Endothelial cell (in vitro differentiated cells): Measurements from ENCODE around the gene DCUN1D1. TPM values are rescaled to one million over a fixed set of nuclear protein-coding genes. Genes with fewer than 3 reads are reported as not detected.

Experiments
- DNase-seq: peaks from one replicate; pipeline ENCODE4 v3.0.0; 2021; ENCODE audit warnings: low spot score
- H3K27ac Mint-ChIP-seq: one replicate; pipeline ENCODE4 v1.8.0; 2021; ENCODE audit warnings: mixed read lengths, inconsistent platforms; ENCODE audit not compliant: unreplicated experiment
- H3K27me3 Mint-ChIP-seq: one replicate; pipeline ENCODE4 v1.8.0; 2021; ENCODE audit warnings: mild to moderate bottlenecking, moderate library complexity, mixed read lengths, inconsistent platforms; ENCODE audit not compliant: unreplicated experiment
- H3K36me3 Mint-ChIP-seq: one replicate; pipeline ENCODE4 v1.8.0; 2021; ENCODE audit warnings: mild to moderate bottlenecking, low read depth, mixed read lengths, inconsistent platforms; ENCODE audit not compliant: unreplicated experiment
- H3K4me1 Mint-ChIP-seq: one replicate; pipeline ENCODE4 v1.8.0; 2021; ENCODE audit warnings: mild to moderate bottlenecking, mixed read lengths, inconsistent platforms; ENCODE audit not compliant: unreplicated experiment
- H3K4me3 Mint-ChIP-seq: one replicate; pipeline ENCODE4 v1.8.0; 2021; ENCODE audit warnings: mild to moderate bottlenecking, mixed read lengths, inconsistent platforms; ENCODE audit not compliant: unreplicated experiment
- H3K9me3 Mint-ChIP-seq: one replicate; pipeline ENCODE4 v1.8.0; 2021; ENCODE audit warnings: mixed read lengths, inconsistent platforms; ENCODE audit not compliant: unreplicated experiment
- total RNA-seq: library from RNA; stranded (reverse); fragmentation: NEBNext Ultra II Directional; extraction: Animal tissue kit (Norgen Biotek cat#: 25700); gene quantifications from one replicate; pipeline ENCODE4 v1.2.1, GENCODE V29; 2021; ENCODE audit not compliant: unreplicated experiment
- TF ChIP-seq, protein P1 (sequence below): fragments of 200-600 bp; sonication (generic); IDR thresholded peaks from one replicate; pipeline ENCODE4 v1.5.0; 2021; ENCODE audit warnings: antibody characterized with exemption; ENCODE audit not compliant: unreplicated experiment

Gene DCUN1D1
- total RNA-seq, 1 donor from 2014 or later = 48.1 TPM

DNA sequence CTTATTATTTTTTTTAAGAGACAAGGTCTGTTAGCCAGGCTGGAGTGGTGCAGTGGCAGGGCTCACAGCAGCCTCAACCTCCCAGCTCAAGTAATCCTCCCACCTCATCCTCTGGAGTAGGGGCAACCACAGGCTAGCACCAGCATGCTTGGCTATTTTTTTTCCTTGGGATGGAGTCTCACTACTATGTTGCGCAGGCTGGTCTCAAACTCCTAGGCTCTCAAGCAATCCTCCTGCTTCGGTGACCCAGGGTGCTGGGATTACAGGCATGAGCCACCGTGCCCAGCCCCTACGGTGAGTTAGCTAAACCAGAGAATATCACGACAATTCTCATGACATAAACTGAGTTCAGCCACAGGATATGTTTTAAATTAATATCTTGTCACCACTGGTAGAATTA lies 2.0 kb downstream of the DCUN1D1 start:
- no peak overlapping the region for H3K27ac Mint-ChIP-seq
- peaks cover 9% of the 10 kb centered on the region for H3K27me3 Mint-ChIP-seq
- DNase-seq = no peak
- no peak overlapping the region for H3K4me3 Mint-ChIP-seq
- peaks cover 9% of the 10 kb centered on the region for H3K36me3 Mint-ChIP-seq
- H3K9me3 Mint-ChIP-seq = no peaks in the 10 kb centered on the region
- TF ChIP-seq, protein P1, sequence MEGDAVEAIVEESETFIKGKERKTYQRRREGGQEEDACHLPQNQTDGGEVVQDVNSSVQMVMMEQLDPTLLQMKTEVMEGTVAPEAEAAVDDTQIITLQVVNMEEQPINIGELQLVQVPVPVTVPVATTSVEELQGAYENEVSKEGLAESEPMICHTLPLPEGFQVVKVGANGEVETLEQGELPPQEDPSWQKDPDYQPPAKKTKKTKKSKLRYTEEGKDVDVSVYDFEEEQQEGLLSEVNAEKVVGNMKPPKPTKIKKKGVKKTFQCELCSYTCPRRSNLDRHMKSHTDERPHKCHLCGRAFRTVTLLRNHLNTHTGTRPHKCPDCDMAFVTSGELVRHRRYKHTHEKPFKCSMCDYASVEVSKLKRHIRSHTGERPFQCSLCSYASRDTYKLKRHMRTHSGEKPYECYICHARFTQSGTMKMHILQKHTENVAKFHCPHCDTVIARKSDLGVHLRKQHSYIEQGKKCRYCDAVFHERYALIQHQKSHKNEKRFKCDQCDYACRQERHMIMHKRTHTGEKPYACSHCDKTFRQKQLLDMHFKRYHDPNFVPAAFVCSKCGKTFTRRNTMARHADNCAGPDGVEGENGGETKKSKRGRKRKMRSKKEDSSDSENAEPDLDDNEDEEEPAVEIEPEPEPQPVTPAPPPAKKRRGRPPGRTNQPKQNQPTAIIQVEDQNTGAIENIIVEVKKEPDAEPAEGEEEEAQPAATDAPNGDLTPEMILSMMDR = no peak
- H3K4me1 Mint-ChIP-seq = peaks cover 24% of the 10 kb centered on the region

DNA sequence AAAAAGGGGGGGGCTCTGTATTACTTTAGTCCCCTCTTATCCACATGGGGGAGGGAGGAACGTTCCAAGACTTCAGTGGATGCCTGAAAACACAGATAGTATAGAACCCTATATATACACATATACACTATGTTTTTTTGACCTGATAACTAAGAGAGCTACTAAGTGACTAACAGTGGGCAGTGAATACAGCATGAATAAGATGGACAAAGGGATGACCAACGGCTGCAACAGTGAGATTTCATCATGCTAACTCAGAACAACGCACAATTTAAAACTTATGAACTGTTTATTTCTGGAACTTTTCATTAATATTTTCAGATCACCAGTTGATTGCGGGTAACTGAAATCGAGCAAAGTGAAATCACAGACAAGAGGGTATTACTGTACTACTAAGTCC lies 7.3 kb downstream of the DCUN1D1 start:
- peaks cover 4% of the 10 kb centered on the region for H3K4me1 Mint-ChIP-seq
- peaks cover 4% of the 10 kb centered on the region for H3K36me3 Mint-ChIP-seq
- H3K27me3 Mint-ChIP-seq = peaks cover 1% of the 10 kb centered on the region
- DNase-seq = no peak
- TF ChIP-seq, protein P1 = no peak
- no peak overlapping the region for H3K4me3 Mint-ChIP-seq
- no peak overlapping the region for H3K27ac Mint-ChIP-seq
- H3K9me3 Mint-ChIP-seq = no peaks in the 10 kb centered on the region

DNA sequence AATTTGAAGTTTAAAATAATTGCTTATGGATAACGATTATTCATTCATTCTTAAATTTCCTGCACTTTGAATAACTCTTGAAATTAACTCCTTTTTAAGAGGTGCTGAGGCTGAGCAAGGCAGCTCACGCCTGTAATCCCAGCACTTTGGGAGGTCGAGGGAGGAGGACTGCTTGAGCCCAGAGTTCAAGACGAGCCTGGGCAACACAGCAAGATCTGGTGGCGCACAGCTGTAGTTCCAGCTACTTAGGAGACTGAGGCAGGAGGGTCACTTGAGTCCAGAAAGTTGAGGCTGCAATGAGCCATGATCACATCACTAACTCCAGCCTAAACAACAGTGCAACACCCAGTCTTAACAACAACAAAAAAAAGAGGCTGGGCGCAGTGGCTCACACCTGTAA lies 8.0 kb downstream of the DCUN1D1 start:
- peaks cover 9% of the 10 kb centered on the region for H3K4me1 Mint-ChIP-seq
- peaks cover 1% of the 10 kb centered on the region for H3K27me3 Mint-ChIP-seq
- no peaks in the 10 kb centered on the region for H3K9me3 Mint-ChIP-seq
- TF ChIP-seq, protein P1 = no peak
- peaks cover 4% of the 10 kb centered on the region for H3K36me3 Mint-ChIP-seq
- H3K27ac Mint-ChIP-seq = no peak overlapping the region
- DNase-seq = no peak
- H3K4me3 Mint-ChIP-seq = no peak overlapping the region

DNA sequence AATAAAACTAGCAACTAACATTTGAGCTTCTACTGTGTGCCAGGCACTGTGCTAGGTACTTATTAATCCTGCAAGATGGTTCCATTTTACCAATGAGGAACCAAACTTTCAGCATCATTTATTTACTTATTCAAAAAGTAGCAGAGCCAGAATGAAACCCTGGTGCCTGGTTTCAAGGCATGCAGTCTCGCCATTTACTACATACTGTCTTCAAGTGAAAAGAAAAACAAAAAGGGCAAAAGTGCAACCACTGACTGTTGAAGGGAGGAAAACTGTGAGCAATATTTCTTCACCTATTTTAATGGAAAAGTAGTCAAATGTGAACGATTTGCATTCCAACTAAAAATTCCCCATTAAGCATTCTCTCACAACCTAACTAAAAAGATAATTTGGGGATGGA lies 8.7 kb downstream of the DCUN1D1 start:
- Mint-ChIP-seq H3K27me3 (peaks cover 1% of the 10 kb centered on the region), H3K9me3 (no peaks in the 10 kb centered on the region), H3K4me1 (peaks cover 12% of the 10 kb centered on the region), H3K36me3 (peaks cover 4% of the 10 kb centered on the region), H3K27ac (no peak overlapping the region), H3K4me3 (no peak overlapping the region)
- DNase-seq = no peak
- TF ChIP-seq, protein P1 = no peak

DNA sequence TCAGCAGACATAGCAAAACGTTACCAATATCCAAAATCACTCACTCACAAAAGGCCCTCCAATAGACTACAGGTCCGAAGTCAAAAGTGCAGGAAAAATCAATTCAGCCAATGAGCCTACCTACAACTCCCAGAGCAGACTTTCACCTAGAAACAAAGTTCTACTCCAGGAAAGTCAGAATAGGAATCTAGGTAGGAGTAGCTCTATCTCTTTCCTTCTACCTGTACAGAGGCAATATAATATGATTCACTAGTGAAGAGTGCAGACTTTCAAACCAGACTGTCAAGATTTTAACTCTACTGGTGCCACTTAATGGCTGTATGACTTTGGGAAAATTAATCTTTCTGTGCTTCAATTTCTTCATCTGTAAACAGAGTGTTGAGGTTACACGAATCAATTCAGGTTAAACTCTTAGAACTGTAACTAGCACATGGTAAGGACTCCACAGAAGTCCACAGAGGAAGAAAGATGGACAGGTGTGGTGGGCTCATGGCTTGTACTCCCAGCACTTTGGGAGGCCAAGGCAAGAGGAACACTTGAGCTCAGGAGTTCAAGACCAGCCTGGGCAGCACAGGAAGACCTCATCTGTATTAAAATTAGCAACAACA lies 9.4 kb downstream of the DCUN1D1 start:
- H3K27ac Mint-ChIP-seq = no peak overlapping the region
- no peaks in the 10 kb centered on the region for H3K27me3 Mint-ChIP-seq
- no peak for DNase-seq

More for the DNA sequence above, 9.4 kb downstream of the DCUN1D1 start:
- Mint-ChIP-seq H3K9me3 (no peaks in the 10 kb centered on the region), H3K36me3 (no peaks in the 10 kb centered on the region), H3K4me3 (no peak overlapping the region), H3K4me1 (peaks cover 12% of the 10 kb centered on the region)
- TF ChIP-seq, protein P1 = no peak
